K562 (cell line): ENCODE results near the gene AGBL1. TPM values are rescaled to one million over a fixed set of nuclear protein-coding genes. Genes with fewer than 3 reads are reported as not detected.

Source experiments
- ATAC-seq: fragments of 200-7000 bp; cut with Tn5 transposase; 3 replicates; pipeline ENCODE4 v1.9.1; 2020; ENCODE audit warnings: moderate library complexity
- BruUV-seq: library from RNA; stranded (reverse); fragments of 400-500 nt; replicated peaks from 2 replicates; lab custom pipeline; 2021; lab: Mats Ljungman, UMichigan
- CTCF ChIA-PET: fragments of 300-600 bp; formaldehyde crosslinking; extraction: SDS; loops from one replicate; lab custom pipeline; 2021; ENCODE audit warnings: low intra/inter-chr PET ratio; lab: Yijun Ruan, JAX
- POLR2A ChIA-PET: fragments of 300-600, 350-650 bp; sonication (Branson Sonifier 250); formaldehyde crosslinking; extraction: SDS; loops from one replicate; lab custom pipeline; 2021; ENCODE audit warnings: antibody characterized with exemption, inconsistent platforms; lab: Yijun Ruan, JAX
- DNase-seq, 4 experiments: peaks; one replicate each; pipeline versions ENCODE4 v3.0.0 to v3.0.0-alpha.2; 2011 to 2018; ENCODE audit warnings: low spot score in 3 of 4, mixed read lengths in 3 of 4; ENCODE audit errors: extremely low read depth in 1 of 4
- FAIRE-seq: peaks from 2 replicates; lab custom pipeline; 2011; peaks lifted over from hg19 to GRCh38; lab: Jason Lieb, UNC
- H2AFZ ChIP-seq: 2 replicates; pipeline ENCODE4 v1.6.0; 2011; ENCODE audit warnings: low read depth, low read length, control low read depth, inconsistent platforms
- H3K27ac ChIP-seq: fragments of 200-600 bp; 3 replicates; pipeline ENCODE4 v1.8.0; 2011; ENCODE audit warnings: low read depth, mild to moderate bottlenecking, control low read depth, inconsistent platforms, low read length, moderate library complexity, mixed read lengths; ENCODE audit errors: extremely low read depth
- H3K27me3 ChIP-seq, 2 experiments: fragments of 300-600 bp in 1 of 2; 2 replicates in 1 of 2; 3 replicates in 1 of 2; pipeline versions ENCODE4 v1.6.0 to v1.8.0; 2011; ENCODE audit warnings: inconsistent platforms in 2 of 2, low read length in 2 of 2, mild to moderate bottlenecking in 1 of 2, mixed read lengths in 1 of 2, moderate library complexity in 1 of 2; ENCODE audit not compliant: control insufficient read depth in 2 of 2, insufficient read depth in 2 of 2
- H3K36me3 ChIP-seq: fragments of 300-600 bp; 3 replicates; pipeline ENCODE4 v1.8.0; 2011; ENCODE audit warnings: mild to moderate bottlenecking, low read length, inconsistent platforms; ENCODE audit not compliant: control insufficient read depth, insufficient read depth
- H3K4me1 ChIP-seq, 2 experiments: fragments of 200-600 bp in 1 of 2; replicated peaks in 1 of 2; 2 replicates in 1 of 2; 3 replicates in 1 of 2; pipeline versions ENCODE4 v1.5.1 to v1.8.0; 2011; ENCODE audit warnings: inconsistent platforms in 2 of 2, low read length in 2 of 2, mild to moderate bottlenecking in 1 of 2, mixed read lengths in 1 of 2, moderate library complexity in 1 of 2; ENCODE audit not compliant: control insufficient read depth in 2 of 2, insufficient read depth in 2 of 2
- H3K4me2 ChIP-seq: 2 replicates; pipeline ENCODE4 v1.6.1; 2011; ENCODE audit warnings: low read length, control low read depth, inconsistent platforms, mixed read lengths; ENCODE audit not compliant: insufficient read depth
- H3K4me3 ChIP-seq: fragments of 200-600 bp; sonication (generic), shearing (Covaris generic); 2 replicates; pipeline ENCODE4 v1.5.1; 2016; ENCODE audit warnings: control low read depth, inconsistent platforms
- H3K79me2 ChIP-seq: fragments of 200-600 bp; 3 replicates; pipeline ENCODE4 v1.8.0; 2011; ENCODE audit warnings: low read length, inconsistent platforms; ENCODE audit not compliant: control insufficient read depth, insufficient read depth
- H3K9ac ChIP-seq, 2 experiments: 2 replicates each; pipeline versions ENCODE4 v1.6.0 to v1.6.1; 2011; ENCODE audit warnings: low read depth in 2 of 2, low read length in 2 of 2, control low read depth in 1 of 2, inconsistent platforms in 1 of 2, mild to moderate bottlenecking in 1 of 2, mixed read lengths in 1 of 2; ENCODE audit not compliant: insufficient read depth in 1 of 2
- H3K9me1 ChIP-seq: one replicate; pipeline ENCODE4 v1.6.0; 2011; ENCODE audit warnings: inconsistent platforms, mild to moderate bottlenecking, low read length, moderate library complexity; ENCODE audit not compliant: control insufficient read depth, insufficient read depth
- H3K9me3 ChIP-seq: replicated peaks from 2 replicates; pipeline ENCODE4 v1.5.1; 2011; ENCODE audit warnings: low read depth, low read length, inconsistent platforms; ENCODE audit not compliant: control insufficient read depth, insufficient read depth
- H4K20me1 ChIP-seq: replicated peaks from 2 replicates; pipeline ENCODE4 v1.6.1; 2011; ENCODE audit warnings: low read length, inconsistent platforms, mixed read lengths; ENCODE audit not compliant: control insufficient read depth, insufficient read depth
- BHLHE40 ChIP-seq: IDR thresholded peaks from 2 replicates; pipeline ENCODE4 v1.6.1; 2011; ENCODE audit warnings: low read length, improper control_type of control experiment
- CXXC5 ChIP-seq: fragments of 250-450 bp; sonication (Bioruptor Pico); IDR thresholded peaks from 2 replicates; pipeline ENCODE4 v1.8.0; 2022; ENCODE audit warnings: inconsistent platforms, mild to moderate bottlenecking, moderate library complexity
- DPF2 ChIP-seq: fragments of 450-650 bp; IDR thresholded peaks from 2 replicates; pipeline ENCODE4 v1.6.1; 2016
- ILK ChIP-seq: fragments of 450-650 bp; IDR thresholded peaks from 2 replicates; pipeline ENCODE4 v1.6.1; 2016; ENCODE audit warnings: missing genetic modification characterization, low read depth, mild to moderate bottlenecking, missing compliant biosample characterization, moderate library complexity, borderline replicate concordance
- JUN ChIP-seq, 2 experiments: sonication (generic) in 1 of 2; formaldehyde crosslinking in 1 of 2; IDR thresholded peaks; 2 replicates each; pipeline versions ENCODE4 v1.6.1 to v1.8.0; 2012 to 2022; ENCODE audit warnings: borderline replicate concordance in 2 of 2, mild to moderate bottlenecking in 2 of 2, improper control_type of control experiment in 1 of 2, low read depth in 1 of 2, low read length in 1 of 2, missing genetic modification reagents in 1 of 2
- MAFG ChIP-seq: fragments of 450-650 bp; conservative IDR thresholded peaks from 2 replicates; pipeline ENCODE4 v1.6.1; 2016; ENCODE audit warnings: missing genetic modification characterization, missing compliant biosample characterization
- OTX1 ChIP-seq: fragments of 450-650 bp; formaldehyde crosslinking; IDR thresholded peaks from 2 replicates; pipeline ENCODE4 v1.4.0; 2022; ENCODE audit warnings: mild to moderate bottlenecking
- SMAD2 ChIP-seq: fragments of 150-350 bp; IDR thresholded peaks from 2 replicates; pipeline ENCODE4 v1.6.1; 2014; ENCODE audit warnings: low read depth, mild to moderate bottlenecking, low read length
- WHSC1 ChIP-seq: IDR thresholded peaks from one replicate; pipeline ENCODE4 v1.6.1; 2012; ENCODE audit warnings: low read length, control low read depth, inconsistent platforms
- ZNF644 ChIP-seq: fragments of 200-800 bp; sonication (Bioruptor generic); IDR thresholded peaks from 2 replicates; pipeline ENCODE4 v1.6.1; 2016; ENCODE audit warnings: low read depth, missing genetic modification characterization, missing compliant biosample characterization
- WGBS: fragments of 100-300 bp; shearing (Covaris generic); methylation state at CpG from one replicate; pipeline ENCODE4 v1.1.6; 2016; ENCODE audit warnings: low coverage, mixed read lengths; ENCODE audit not compliant: insufficient coverage; ENCODE audit errors: missing lambda C conversion rate; 5-methylcytosine and 5-hydroxymethylcytosine counted together
- in situ Hi-C: fragments of 300-500 bp; cut with MboI; formaldehyde crosslinking; loops from 4 replicates; pipeline ENCODE4 v1.15.0; 2018; ENCODE audit warnings: inconsistent platforms, mixed read lengths
- intact Hi-C: fragments of 100-400 bp; cut with micrococcal nuclease; formaldehyde crosslinking; loops from 2 replicates; pipeline ENCODE4 v1.14.2; 2022
- polyA plus RNA-seq, 8 experiments: library from polyadenylated mRNA; depleted of rRNA in 4 of 8; stranded (reverse) in 5 of 8; unstranded in 3 of 8; fragments of >200 nt; fragmentation: Nextera tagmentation in 2 of 8; fragmentation: Illumina TruSeq in 1 of 8; extraction: Ambion mirVana in 2 of 8; extraction: Trizol in 1 of 8; gene quantifications; 2 replicates each; pipeline versions ENCODE4 v1.2.1 to v1.2.3, GENCODE V29; 2011 to 2014; ENCODE audit warnings: inconsistent platforms in 1 of 8, missing spikeins in 1 of 8
- total RNA-seq, 7 experiments: library from RNA; depleted of rRNA in 6 of 7; stranded (reverse); fragments of >200 nt in 6 of 7; fragmentation: Illumina TruSeq in 2 of 7; extraction: Trizol in 2 of 7; gene quantifications; 2 replicates each; pipeline versions ENCODE4 v1.2.1 to v1.2.3, GENCODE V29; 2011 to 2021; ENCODE audit warnings: low replicate concordance in 1 of 7
- TF ChIP-seq, protein P1 (sequence below), 2 experiments: IDR thresholded peaks; 2 replicates each; pipeline ENCODE4 v1.6.1; 2012; ENCODE audit warnings: improper control_type of control experiment in 2 of 2, low read depth in 2 of 2, low read length in 2 of 2, borderline replicate concordance in 1 of 2
- TF ChIP-seq, protein P2 (sequence below): sonication (generic); formaldehyde crosslinking; IDR thresholded peaks from 2 replicates; pipeline ENCODE4 v1.8.0; 2023; ENCODE audit warnings: missing genetic modification reagents, mild to moderate bottlenecking, borderline replicate concordance
- TF ChIP-seq, protein P3 (sequence below): sonication (generic); formaldehyde crosslinking; IDR thresholded peaks from 2 replicates; pipeline ENCODE4 v1.8.0; 2022; ENCODE audit warnings: mild to moderate bottlenecking, low read depth, missing genetic modification reagents

Gene AGBL1
- total and polyA plus RNA-seq, 9 of the 15 experiments (the other 6 are each of a cell fraction or from before 2014, with no cell fraction given): not detected

DNA sequence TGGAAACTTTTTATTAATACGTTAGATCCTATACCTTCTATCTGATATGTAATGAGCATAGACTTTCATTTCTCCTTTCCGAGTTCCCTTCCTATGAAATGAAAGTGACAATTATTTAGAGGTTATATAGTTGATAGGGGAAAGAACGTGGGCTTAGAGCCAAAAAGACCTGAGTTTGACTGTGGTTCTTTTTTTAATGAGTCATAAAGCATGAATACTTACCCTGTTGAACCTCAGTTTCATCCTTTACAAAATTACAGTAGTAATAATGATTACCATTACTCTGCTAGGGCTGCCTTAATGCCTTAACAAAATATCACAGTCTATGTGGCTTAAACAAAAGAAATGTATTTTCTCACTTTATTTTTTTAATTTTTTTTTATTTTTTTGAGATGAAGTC lies 75.9 kb downstream of the AGBL1 start:
- Histone ChIP-seq H3K27ac (no peak overlapping the region), H3K36me3 (no peaks in the 10 kb centered on the region), H2AFZ (no peak overlapping the region), H3K79me2 (no peaks in the 10 kb centered on the region), H3K9me1 (no peaks in the 10 kb centered on the region), H3K9ac (no peak overlapping the region), H3K4me2 (no peak overlapping the region), H3K4me3 (no peak overlapping the region), H3K4me1 (no peaks in the 10 kb centered on the region), H3K9me3 (no peaks in the 10 kb centered on the region), H3K27me3 (no peaks in the 10 kb centered on the region), H4K20me1 (no peaks in the 10 kb centered on the region)
- in situ Hi-C loops (no loop called here), intact Hi-C loops (no loop called here)
- CTCF ChIA-PET: no interaction called here
- FAIRE-seq: no peak
- ATAC-seq: no peak
- no peak for TF ChIP-seq ILK (tag)
- TF ChIP-seq, protein P1, sequence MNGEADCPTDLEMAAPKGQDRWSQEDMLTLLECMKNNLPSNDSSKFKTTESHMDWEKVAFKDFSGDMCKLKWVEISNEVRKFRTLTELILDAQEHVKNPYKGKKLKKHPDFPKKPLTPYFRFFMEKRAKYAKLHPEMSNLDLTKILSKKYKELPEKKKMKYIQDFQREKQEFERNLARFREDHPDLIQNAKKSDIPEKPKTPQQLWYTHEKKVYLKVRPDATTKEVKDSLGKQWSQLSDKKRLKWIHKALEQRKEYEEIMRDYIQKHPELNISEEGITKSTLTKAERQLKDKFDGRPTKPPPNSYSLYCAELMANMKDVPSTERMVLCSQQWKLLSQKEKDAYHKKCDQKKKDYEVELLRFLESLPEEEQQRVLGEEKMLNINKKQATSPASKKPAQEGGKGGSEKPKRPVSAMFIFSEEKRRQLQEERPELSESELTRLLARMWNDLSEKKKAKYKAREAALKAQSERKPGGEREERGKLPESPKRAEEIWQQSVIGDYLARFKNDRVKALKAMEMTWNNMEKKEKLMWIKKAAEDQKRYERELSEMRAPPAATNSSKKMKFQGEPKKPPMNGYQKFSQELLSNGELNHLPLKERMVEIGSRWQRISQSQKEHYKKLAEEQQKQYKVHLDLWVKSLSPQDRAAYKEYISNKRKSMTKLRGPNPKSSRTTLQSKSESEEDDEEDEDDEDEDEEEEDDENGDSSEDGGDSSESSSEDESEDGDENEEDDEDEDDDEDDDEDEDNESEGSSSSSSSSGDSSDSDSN (IDR thresholded peaks at IDR 0.05; ENCODE audit: borderline replicate concordance in 1 of 2, low read depth in 2 of 2, low read length in 2 of 2): no peak
- TF ChIP-seq, protein P2, sequence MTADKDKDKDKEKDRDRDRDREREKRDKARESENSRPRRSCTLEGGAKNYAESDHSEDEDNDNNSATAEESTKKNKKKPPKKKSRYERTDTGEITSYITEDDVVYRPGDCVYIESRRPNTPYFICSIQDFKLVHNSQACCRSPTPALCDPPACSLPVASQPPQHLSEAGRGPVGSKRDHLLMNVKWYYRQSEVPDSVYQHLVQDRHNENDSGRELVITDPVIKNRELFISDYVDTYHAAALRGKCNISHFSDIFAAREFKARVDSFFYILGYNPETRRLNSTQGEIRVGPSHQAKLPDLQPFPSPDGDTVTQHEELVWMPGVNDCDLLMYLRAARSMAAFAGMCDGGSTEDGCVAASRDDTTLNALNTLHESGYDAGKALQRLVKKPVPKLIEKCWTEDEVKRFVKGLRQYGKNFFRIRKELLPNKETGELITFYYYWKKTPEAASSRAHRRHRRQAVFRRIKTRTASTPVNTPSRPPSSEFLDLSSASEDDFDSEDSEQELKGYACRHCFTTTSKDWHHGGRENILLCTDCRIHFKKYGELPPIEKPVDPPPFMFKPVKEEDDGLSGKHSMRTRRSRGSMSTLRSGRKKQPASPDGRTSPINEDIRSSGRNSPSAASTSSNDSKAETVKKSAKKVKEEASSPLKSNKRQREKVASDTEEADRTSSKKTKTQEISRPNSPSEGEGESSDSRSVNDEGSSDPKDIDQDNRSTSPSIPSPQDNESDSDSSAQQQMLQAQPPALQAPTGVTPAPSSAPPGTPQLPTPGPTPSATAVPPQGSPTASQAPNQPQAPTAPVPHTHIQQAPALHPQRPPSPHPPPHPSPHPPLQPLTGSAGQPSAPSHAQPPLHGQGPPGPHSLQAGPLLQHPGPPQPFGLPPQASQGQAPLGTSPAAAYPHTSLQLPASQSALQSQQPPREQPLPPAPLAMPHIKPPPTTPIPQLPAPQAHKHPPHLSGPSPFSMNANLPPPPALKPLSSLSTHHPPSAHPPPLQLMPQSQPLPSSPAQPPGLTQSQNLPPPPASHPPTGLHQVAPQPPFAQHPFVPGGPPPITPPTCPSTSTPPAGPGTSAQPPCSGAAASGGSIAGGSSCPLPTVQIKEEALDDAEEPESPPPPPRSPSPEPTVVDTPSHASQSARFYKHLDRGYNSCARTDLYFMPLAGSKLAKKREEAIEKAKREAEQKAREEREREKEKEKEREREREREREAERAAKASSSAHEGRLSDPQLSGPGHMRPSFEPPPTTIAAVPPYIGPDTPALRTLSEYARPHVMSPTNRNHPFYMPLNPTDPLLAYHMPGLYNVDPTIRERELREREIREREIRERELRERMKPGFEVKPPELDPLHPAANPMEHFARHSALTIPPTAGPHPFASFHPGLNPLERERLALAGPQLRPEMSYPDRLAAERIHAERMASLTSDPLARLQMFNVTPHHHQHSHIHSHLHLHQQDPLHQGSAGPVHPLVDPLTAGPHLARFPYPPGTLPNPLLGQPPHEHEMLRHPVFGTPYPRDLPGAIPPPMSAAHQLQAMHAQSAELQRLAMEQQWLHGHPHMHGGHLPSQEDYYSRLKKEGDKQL (CRISPR knock-in tag): no peak
- no peak for TF ChIP-seq SMAD2
- no peak for TF ChIP-seq JUN (IDR thresholded peaks at IDR 0.05; ENCODE audit: borderline replicate concordance, low read depth, low read length)
- TF ChIP-seq JUN (CRISPR knock-in tag; IDR thresholded peaks at IDR 0.05; ENCODE audit: borderline replicate concordance): no peak
- no peak for TF ChIP-seq BHLHE40
- no peak for TF ChIP-seq CXXC5
- no peak for TF ChIP-seq WHSC1
- TF ChIP-seq, protein P3, sequence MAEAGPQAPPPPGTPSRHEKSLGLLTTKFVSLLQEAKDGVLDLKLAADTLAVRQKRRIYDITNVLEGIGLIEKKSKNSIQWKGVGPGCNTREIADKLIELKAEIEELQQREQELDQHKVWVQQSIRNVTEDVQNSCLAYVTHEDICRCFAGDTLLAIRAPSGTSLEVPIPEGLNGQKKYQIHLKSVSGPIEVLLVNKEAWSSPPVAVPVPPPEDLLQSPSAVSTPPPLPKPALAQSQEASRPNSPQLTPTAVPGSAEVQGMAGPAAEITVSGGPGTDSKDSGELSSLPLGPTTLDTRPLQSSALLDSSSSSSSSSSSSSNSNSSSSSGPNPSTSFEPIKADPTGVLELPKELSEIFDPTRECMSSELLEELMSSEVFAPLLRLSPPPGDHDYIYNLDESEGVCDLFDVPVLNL: no peak
- no peak for TF ChIP-seq MAFG (tag)
- TF ChIP-seq DPF2: no peak
- TF ChIP-seq OTX1 (CRISPR knock-in tag): no peak
- TF ChIP-seq ZNF644 (tag): no peak
- BruUV-seq: no TSS peak
- no peak for DNase-seq
- POLR2A ChIA-PET: no interaction called here
- WGBS: 3% methylated on average over 3 of the region's 3 CpGs
